Measurements from ENCODE around the gene PRODH.
"Not testable (repeated sequence)": the region's sequence is repeated elsewhere in the genome, so short reads cannot be mapped to it uniquely, and the experiment has no call there.

PRODH gene

GRCh38 chr22:18935889-18936529 lies at the start of gene PRODH:
Gene PRODH, minus strand, starts transcription at chr22:18936293. Its CDS starts 6 bp downstream, at chr22:18936287.
- no peak for DNase-seq

- DNase-seq, result no peak
Measured at GRCh38 chr22:18985780-18986179, 49.7 kb upstream of the PRODH start.

- no peak for DNase-seq
Measured at GRCh38 chr22:18984564-18984963, 48.5 kb upstream of the PRODH start.

- DNase-seq, result no peak
Measured at GRCh38 chr22:18983120-18983651, 47.1 kb upstream of the PRODH start.

GRCh38 chr22:18980829-18981228 lies 44.7 kb upstream of the PRODH start:
- no peak for DNase-seq

- DNase-seq, result no peak
Measured at GRCh38 chr22:18979957-18980356, 43.9 kb upstream of the PRODH start.

GRCh38 chr22:18978506-18978905 lies 42.4 kb upstream of the PRODH start:
- DNase-seq, result no peak

- DNase-seq, result no peak
Measured at GRCh38 chr22:18977824-18978425, 41.8 kb upstream of the PRODH start.

GRCh38 chr22:18976197-18976751 lies 40.2 kb upstream of the PRODH start:
- no peak for DNase-seq

- DNase-seq, result no peak
Measured at GRCh38 chr22:18975434-18976196, 39.5 kb upstream of the PRODH start.

GRCh38 chr22:18974477-18975180 lies 38.5 kb upstream of the PRODH start:
- no peak for DNase-seq

GRCh38 chr22:18973264-18974031 lies 37.4 kb upstream of the PRODH start:
- DNase-seq, result no peak

- DNase-seq, result not testable (repeated sequence)
Measured at GRCh38 chr22:18972591-18972990, 36.5 kb upstream of the PRODH start.

- not testable (repeated sequence) for DNase-seq
Measured at GRCh38 chr22:18972029-18972428, 35.9 kb upstream of the PRODH start.

GRCh38 chr22:18971321-18971751 lies 35.2 kb upstream of the PRODH start:
- DNase-seq, result no peak

GRCh38 chr22:18970948-18971315 lies 34.8 kb upstream of the PRODH start:
- no peak for DNase-seq

GRCh38 chr22:18970176-18970947 lies 34.3 kb upstream of the PRODH start:
- no peak for DNase-seq

- not testable (repeated sequence) for DNase-seq
Measured at GRCh38 chr22:18969158-18969942, 33.3 kb upstream of the PRODH start.

- DNase-seq, result no peak
Measured at GRCh38 chr22:18968011-18968749, 32.1 kb upstream of the PRODH start.
